ENCODE results near the gene DMXL1. TPM values are rescaled to one million over a fixed set of nuclear protein-coding genes. Genes with fewer than 3 reads are reported as not detected.
A peak's percentile ranks its signal among the peaks of the same experiment; 100 is the strongest.

DMXL1 gene
- polyA plus RNA-seq, 2 of the 4 experiments (the other 2 are of a cell fraction), result 8.4 to 28.8 TPM

DNA sequence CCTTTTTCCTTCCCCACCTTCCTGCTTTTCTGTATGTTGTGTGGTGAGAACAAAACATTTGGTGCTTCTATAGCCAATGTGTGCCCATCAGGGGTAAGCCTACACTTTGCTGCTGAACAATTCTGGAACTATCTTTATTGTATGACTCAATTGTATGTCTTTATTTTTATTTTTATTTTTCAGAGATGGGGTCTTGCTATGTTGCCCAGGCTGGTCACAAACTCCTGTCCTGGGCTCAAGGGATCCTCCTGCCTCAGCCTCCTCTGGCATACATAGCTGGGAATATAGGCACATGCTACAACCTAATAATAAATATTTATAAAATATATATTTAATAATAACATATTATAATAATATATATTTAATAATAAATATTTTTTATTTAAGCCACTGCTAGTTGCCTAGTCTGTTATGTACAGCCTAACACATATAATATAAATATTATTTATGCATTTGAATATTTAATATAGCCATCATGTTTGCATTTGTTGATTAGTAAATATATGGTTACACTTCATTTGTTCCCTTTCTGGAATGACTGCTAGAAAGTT lies 11.8 kb upstream of the DMXL1 start:
- no peak overlapping the region for H3K4me3 ChIP-seq
- no peak for FAIRE-seq
- H3K4me1 ChIP-seq, result peaks cover 6% of the 10 kb centered on the region; the same call in 2 of the 3 replicates
- H3K27ac ChIP-seq, result no peak overlapping the region
- ATAC-seq, result no peak
- no peak for TF ChIP-seq TP53 (CRISPR knock-in tag; IDR thresholded peaks at IDR 0.05)
- ChIA-PET CTCF (interaction anchor here (1.1 kb wide), 1 partner anchor 353 kb away, joined by 5 read pairs; no protein-coding TSS in a partner anchor), POLR2A (no interaction called here)
- H3K4me2 ChIP-seq, result no peak overlapping the region
- no peaks in the 10 kb centered on the region for H3K9me3 ChIP-seq
- no peak for DNase-seq (ENCODE audit: low read depth in 1 of 2, low spot score in 1 of 2)

DNA sequence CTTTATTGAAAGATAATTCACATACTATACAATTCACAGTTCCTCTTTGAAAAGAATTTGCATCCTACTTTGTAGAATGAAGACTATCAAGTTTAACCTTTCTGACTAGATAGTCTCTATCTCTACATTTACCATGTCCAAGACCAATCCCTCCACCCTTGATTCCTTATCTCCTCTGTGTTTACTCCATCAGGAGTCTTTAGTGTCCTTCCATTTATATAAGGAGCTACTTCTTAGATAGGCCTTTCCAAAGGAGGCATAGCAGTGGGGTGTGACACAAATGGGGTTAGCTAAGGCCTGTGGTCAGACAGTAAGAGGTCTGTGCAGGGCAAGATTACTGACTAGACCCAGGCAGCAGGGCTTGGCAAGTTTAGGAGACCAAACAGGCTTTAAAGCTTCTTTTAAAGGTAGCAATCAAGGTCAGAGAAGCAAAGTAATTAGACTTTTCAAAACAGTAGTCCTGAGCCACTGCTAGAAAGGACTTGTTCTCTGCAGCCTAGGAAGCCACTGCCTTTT lies 11.1 kb upstream of the DMXL1 start:
- TF ChIP-seq, protein P1, sequence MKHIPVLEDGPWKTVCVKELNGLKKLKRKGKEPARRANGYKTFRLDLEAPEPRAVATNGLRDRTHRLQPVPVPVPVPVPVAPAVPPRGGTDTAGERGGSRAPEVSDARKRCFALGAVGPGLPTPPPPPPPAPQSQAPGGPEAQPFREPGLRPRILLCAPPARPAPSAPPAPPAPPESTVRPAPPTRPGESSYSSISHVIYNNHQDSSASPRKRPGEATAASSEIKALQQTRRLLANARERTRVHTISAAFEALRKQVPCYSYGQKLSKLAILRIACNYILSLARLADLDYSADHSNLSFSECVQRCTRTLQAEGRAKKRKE (CRISPR knock-in tag; IDR thresholded peaks at IDR 0.05; ENCODE audit: low read depth), result no peak
- no peak for TF ChIP-seq BHLHE40 (IDR thresholded peaks at IDR 0.05; ENCODE audit: low read depth, low read length)
- no peak for TF ChIP-seq POLR2A (IDR thresholded peaks at IDR 0.05; ENCODE audit: low read length)
- TF ChIP-seq CBX8 (IDR thresholded peaks at IDR 0.05), result no peak
- no peak for TF ChIP-seq POLR2AphosphoS2 (conservative IDR thresholded peaks at IDR 0.05; ENCODE audit: low read length)
- TF ChIP-seq FOXS1 (CRISPR knock-in tag; IDR thresholded peaks at IDR 0.05), result no peak
- Histone ChIP-seq H3K9me3 (no peaks in the 10 kb centered on the region), H3K4me2 (no peak overlapping the region), H3K4me1 (peaks cover 6% of the 10 kb centered on the region; the same call in 2 of the 3 replicates), H3K27ac (no peak overlapping the region), H3K4me3 (no peak overlapping the region)
- DNase-seq (ENCODE audit: low read depth in 1 of 2, low spot score in 1 of 2), result no peak
- FAIRE-seq, result no peak
- no peak for ATAC-seq
- ChIA-PET CTCF (interaction anchor here (0.9 to 1.3 kb wide), 4 partner anchors 11 to 352 kb away, joined by 3 to 5 read pairs (median 4); no protein-coding TSS in a partner anchor), POLR2A (interaction anchor here (1.0 kb wide), 1 partner anchor 11 kb away, joined by 3 read pairs; the partner anchor contains the start of gene DMXL1)

DNA sequence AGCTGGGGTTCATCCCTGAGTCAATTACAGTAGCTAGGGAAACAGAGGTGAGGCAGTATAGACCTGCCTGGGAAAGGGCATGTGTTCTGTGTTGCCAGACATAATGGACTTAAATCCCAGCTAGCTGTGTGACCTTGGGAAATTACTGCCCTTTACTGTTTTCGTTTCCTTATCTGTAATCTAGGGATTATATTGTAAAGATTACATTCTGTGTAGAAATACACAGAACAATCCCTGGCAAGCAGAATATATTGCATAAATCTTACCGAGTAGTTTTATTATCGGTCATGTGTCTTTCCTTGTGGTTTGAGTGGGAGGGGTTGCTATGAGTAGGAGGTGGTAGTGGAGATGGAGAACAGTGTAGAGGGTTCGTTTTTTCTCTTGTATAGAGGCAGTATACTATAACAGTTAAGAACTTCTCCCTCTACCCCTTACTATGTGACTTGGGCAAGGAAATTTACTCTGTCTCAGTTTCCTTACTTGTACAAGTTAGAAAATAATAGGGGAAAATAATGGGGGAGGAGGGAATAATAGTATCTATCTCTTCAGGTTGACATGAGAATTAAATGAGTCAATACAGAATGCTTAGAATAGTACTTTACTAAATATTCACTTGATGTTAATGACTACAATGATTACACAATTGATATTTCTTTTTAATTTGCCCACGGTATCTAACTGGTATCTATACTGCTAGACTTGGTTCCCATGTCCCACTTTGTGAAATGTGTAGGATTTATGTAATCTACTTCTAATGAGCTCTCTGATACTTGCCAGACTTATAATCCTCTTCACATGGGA lies 7.1 kb upstream of the DMXL1 start:
- whole genome bisulfite sequencing (ENCODE audit: missing lambda C conversion rate), result 56% methylated on average over 5 of the region's 5 CpGs
- FAIRE-seq, result no peak
- TF ChIP-seq, protein P2, sequence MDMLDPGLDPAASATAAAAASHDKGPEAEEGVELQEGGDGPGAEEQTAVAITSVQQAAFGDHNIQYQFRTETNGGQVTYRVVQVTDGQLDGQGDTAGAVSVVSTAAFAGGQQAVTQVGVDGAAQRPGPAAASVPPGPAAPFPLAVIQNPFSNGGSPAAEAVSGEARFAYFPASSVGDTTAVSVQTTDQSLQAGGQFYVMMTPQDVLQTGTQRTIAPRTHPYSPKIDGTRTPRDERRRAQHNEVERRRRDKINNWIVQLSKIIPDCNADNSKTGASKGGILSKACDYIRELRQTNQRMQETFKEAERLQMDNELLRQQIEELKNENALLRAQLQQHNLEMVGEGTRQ (IDR thresholded peaks at IDR 0.05), result no peak
- TF ChIP-seq CHD4 (IDR thresholded peaks at IDR 0.05; ENCODE audit: borderline replicate concordance), result no peak
- TF ChIP-seq NPAS2 (CRISPR knock-in tag; IDR thresholded peaks at IDR 0.05; ENCODE audit: borderline replicate concordance), result no peak
- no peak for TF ChIP-seq NFE2L2 (conservative IDR thresholded peaks at IDR 0.05; ENCODE audit: low read length)
- TF ChIP-seq RNF2 (IDR thresholded peaks at IDR 0.05; ENCODE audit: borderline replicate concordance, low read depth), result no peak
- no peak for TF ChIP-seq RFX5 (IDR thresholded peaks at IDR 0.05)
- TF ChIP-seq CBX8 (IDR thresholded peaks at IDR 0.05), result no peak
- TF ChIP-seq KDM5A (IDR thresholded peaks at IDR 0.05), result no peak
- no peak for TF ChIP-seq ZNF302 (CRISPR knock-in tag; IDR thresholded peaks at IDR 0.05)
- no peak for TF ChIP-seq FOSL2 (IDR thresholded peaks at IDR 0.05)
- no peak for TF ChIP-seq FOSL2 (CRISPR knock-in tag; IDR thresholded peaks at IDR 0.05)
- no peak for TF ChIP-seq GATA3 (IDR thresholded peaks at IDR 0.05; ENCODE audit: borderline replicate concordance)
- no peak for TF ChIP-seq RCOR1 (IDR thresholded peaks at IDR 0.05; ENCODE audit: low read depth, low read length)
- no peak for TF ChIP-seq TP53 (CRISPR knock-in tag; IDR thresholded peaks at IDR 0.05)
- TF ChIP-seq HOXB5 (CRISPR knock-in tag; IDR thresholded peaks at IDR 0.05), result no peak
- TF ChIP-seq, protein P3, sequence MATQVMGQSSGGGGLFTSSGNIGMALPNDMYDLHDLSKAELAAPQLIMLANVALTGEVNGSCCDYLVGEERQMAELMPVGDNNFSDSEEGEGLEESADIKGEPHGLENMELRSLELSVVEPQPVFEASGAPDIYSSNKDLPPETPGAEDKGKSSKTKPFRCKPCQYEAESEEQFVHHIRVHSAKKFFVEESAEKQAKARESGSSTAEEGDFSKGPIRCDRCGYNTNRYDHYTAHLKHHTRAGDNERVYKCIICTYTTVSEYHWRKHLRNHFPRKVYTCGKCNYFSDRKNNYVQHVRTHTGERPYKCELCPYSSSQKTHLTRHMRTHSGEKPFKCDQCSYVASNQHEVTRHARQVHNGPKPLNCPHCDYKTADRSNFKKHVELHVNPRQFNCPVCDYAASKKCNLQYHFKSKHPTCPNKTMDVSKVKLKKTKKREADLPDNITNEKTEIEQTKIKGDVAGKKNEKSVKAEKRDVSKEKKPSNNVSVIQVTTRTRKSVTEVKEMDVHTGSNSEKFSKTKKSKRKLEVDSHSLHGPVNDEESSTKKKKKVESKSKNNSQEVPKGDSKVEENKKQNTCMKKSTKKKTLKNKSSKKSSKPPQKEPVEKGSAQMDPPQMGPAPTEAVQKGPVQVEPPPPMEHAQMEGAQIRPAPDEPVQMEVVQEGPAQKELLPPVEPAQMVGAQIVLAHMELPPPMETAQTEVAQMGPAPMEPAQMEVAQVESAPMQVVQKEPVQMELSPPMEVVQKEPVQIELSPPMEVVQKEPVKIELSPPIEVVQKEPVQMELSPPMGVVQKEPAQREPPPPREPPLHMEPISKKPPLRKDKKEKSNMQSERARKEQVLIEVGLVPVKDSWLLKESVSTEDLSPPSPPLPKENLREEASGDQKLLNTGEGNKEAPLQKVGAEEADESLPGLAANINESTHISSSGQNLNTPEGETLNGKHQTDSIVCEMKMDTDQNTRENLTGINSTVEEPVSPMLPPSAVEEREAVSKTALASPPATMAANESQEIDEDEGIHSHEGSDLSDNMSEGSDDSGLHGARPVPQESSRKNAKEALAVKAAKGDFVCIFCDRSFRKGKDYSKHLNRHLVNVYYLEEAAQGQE (IDR thresholded peaks at IDR 0.05), result no peak
- TF ChIP-seq FOXS1 (CRISPR knock-in tag; IDR thresholded peaks at IDR 0.05), result no peak
- peak in 1 of 2 experiments; percentile 56; a peak in 2 of 6 replicates for ATAC-seq
- POLR2A ChIA-PET, result no interaction called here
- CTCF ChIA-PET, result interaction anchor here (0.6 to 0.9 kb wide), 2 partner anchors 12 to 28 kb away, joined by 3 read pairs; no protein-coding TSS in a partner anchor
- H3K4me1 ChIP-seq, result no peaks in the 10 kb centered on the region
- DNase-seq (ENCODE audit: low read depth in 1 of 2, low spot score in 1 of 2), result peak in 1 of 2 experiments; percentile 7
- H3K4me2 ChIP-seq, result no peak overlapping the region
- no peak overlapping the region for H3K4me3 ChIP-seq
- no peak overlapping the region for H3K27ac ChIP-seq
- H3K9me3 ChIP-seq, result no peaks in the 10 kb centered on the region

All from A549 (cell line).